NCI-H524 (cell line): Measurements from ENCODE around the gene MED13L.
A peak's percentile ranks its signal among the peaks of the same experiment; 100 is the strongest.

Experiments used
- DNase-seq, 2 experiments: peaks; one replicate each; lab custom pipeline; 2025; lab: John Stamatoyannopoulos, UW

MED13L gene

GRCh38 chr12:116130431-116130830 lies 147.1 kb downstream of the MED13L start:
- peak in 1 of 2 experiments; percentile 54 for DNase-seq

- DNase-seq, result no peak
These were observed 148.7 kb downstream of the MED13L start for GRCh38 chr12:116128779-116129178.

- no peak for DNase-seq
These were observed 149.6 kb downstream of the MED13L start for GRCh38 chr12:116127859-116128258.

GRCh38 chr12:116126610-116127009 lies 150.9 kb downstream of the MED13L start:
- no peak for DNase-seq

- DNase-seq, result no peak
These were observed 151.4 kb downstream of the MED13L start for GRCh38 chr12:116125956-116126566.

GRCh38 chr12:116125084-116125483 lies 152.4 kb downstream of the MED13L start:
- no peak for DNase-seq

- peak; percentile 71 to 92 for DNase-seq
These were observed 153.8 kb downstream of the MED13L start for GRCh38 chr12:116123451-116124258.

- DNase-seq, result no peak
These were observed 154.9 kb downstream of the MED13L start for GRCh38 chr12:116122628-116123027.

- DNase-seq, result no peak
These were observed 156.0 kb downstream of the MED13L start for GRCh38 chr12:116121453-116121871.

GRCh38 chr12:116116650-116117424 lies 160.7 kb downstream of the MED13L start:
- peak in 1 of 2 experiments; percentile 4 for DNase-seq

GRCh38 chr12:116113398-116114130 lies 163.9 kb downstream of the MED13L start:
- no peak for DNase-seq

GRCh38 chr12:116106870-116107269 lies 170.6 kb downstream of the MED13L start:
- no peak for DNase-seq

GRCh38 chr12:116104167-116104767 lies 173.2 kb downstream of the MED13L start:
- peak; percentile 6 to 8 for DNase-seq

- DNase-seq, result peak; percentile 86 to 91
These were observed 175.5 kb downstream of the MED13L start for GRCh38 chr12:116101991-116102390.

GRCh38 chr12:116099652-116100432 lies 177.7 kb downstream of the MED13L start:
- no peak for DNase-seq

GRCh38 chr12:116096874-116097273 lies 180.6 kb downstream of the MED13L start:
- DNase-seq, result no peak

GRCh38 chr12:116094475-116094874 lies 183.0 kb downstream of the MED13L start:
- no peak for DNase-seq

GRCh38 chr12:116093915-116094314 lies 183.6 kb downstream of the MED13L start:
- DNase-seq, result no peak

GRCh38 chr12:116092776-116093175 lies 184.7 kb downstream of the MED13L start:
- DNase-seq, result no peak

- DNase-seq, result no peak
These were observed 185.3 kb downstream of the MED13L start for GRCh38 chr12:116092162-116092561.

- no peak for DNase-seq
These were observed 185.9 kb downstream of the MED13L start for GRCh38 chr12:116091579-116091978.
